Body of pancreas (tissue), 4 donors: ENCODE data around the gene KIAA1328. TPM values are rescaled to one million over a fixed set of nuclear protein-coding genes. Genes with fewer than 3 reads are reported as not detected.

Experiments
- ATAC-seq: fragments of 150-250 bp; one replicate; pipeline ENCODE4 v1.9.1; 2016
- DNase-seq, 4 donors: peaks; one replicate each; pipeline ENCODE4 v3.0.0-alpha.2; 2019
- H3K27ac ChIP-seq, 4 donors: fragments of 200-600 bp; sonication (generic); 1 replicate in 3 of 4; 2 replicates in 1 of 4; pipeline versions ENCODE4 v1.5.1 to v1.6.1; 2016 to 2019; ENCODE audit warnings: mild to moderate bottlenecking in 1 of 4, mixed read lengths in 1 of 4, moderate library complexity in 1 of 4
- H3K27me3 ChIP-seq, 2 donors: fragments of 200-600 bp; sonication (generic); one replicate each; pipeline ENCODE4 v1.6.0; 2016; ENCODE audit warnings: mild to moderate bottlenecking in 1 of 2
- H3K36me3 ChIP-seq, 2 donors: fragments of 200-600 bp; sonication (generic); replicated peaks in 1 of 2; 2 replicates each; pipeline ENCODE4 v1.5.1; 2016; ENCODE audit warnings: low read depth in 2 of 2; ENCODE audit not compliant: insufficient read depth in 1 of 2
- H3K4me1 ChIP-seq: fragments of 200-600 bp; sonication (generic); one replicate; pipeline ENCODE4 v1.6.0; 2016
- H3K4me3 ChIP-seq, 2 donors: fragments of 200-600 bp; sonication (generic); 1 replicate in 1 of 2; 2 replicates in 1 of 2; pipeline ENCODE4 v1.5.1; 2016 to 2019
- H3K9me3 ChIP-seq, 3 donors: fragments of 200-600 bp; sonication (generic); 1 replicate in 2 of 3; 2 replicates in 1 of 3; pipeline ENCODE4 v1.5.1; 2016
- POLR2A ChIP-seq, 3 donors: fragments of 450-650 bp; IDR thresholded peaks; one replicate each; pipeline ENCODE4 v1.6.1; 2016; ENCODE audit warnings: antibody characterized with exemption in 3 of 3, mild to moderate bottlenecking in 2 of 3
- WGBS, 2 donors: methylation state at CpG; one replicate each; pipeline ENCODE4 v1.1.5; 2017; 5-methylcytosine and 5-hydroxymethylcytosine counted together
- intact Hi-C: fragments of 100-400 bp; cut with DNase I; formaldehyde crosslinking; loops from one replicate; pipeline ENCODE4 v1.15.1; 2023
- total RNA-seq, 2 donors: library from RNA; depleted of rRNA; stranded (reverse); fragments of >200 nt; gene quantifications; one replicate each; pipeline ENCODE4 v1.1.0, GENCODE V29; 2016
- TF ChIP-seq, protein P1 (sequence below), 7 experiments: fragments of 450-650 bp in 4 of 7; fragments of 200-600 bp in 3 of 7; sonication (generic) in 3 of 7; IDR thresholded peaks; one replicate each; pipeline ENCODE4 v1.5.1; 2016 to 2019; ENCODE audit warnings: antibody characterized with exemption in 7 of 7

Gene KIAA1328
- total RNA-seq, 2 donors from 2014 or later, result 10.9 to 21.8 TPM

DNA sequence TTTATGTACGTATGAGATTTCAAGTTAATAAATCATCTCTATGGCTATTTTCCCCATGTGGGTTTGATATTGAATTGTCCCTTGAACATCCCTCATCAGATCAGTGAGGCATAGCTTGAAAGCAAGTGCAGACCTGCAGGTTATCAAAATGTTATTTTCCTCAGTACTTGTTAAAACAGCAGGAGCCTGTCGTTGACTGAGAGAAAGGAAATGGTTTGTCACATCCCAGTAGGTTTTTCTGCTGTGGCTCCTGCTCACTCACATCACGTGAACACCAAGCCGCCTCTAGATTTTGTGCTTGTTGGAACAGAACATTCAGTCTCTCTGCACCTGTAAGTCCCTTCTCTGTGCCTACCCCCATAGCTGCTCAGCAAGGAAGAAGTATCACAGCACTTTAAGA lies 396.4 kb downstream of the KIAA1328 start:
- no peaks in the 10 kb centered on the region for H3K27me3 ChIP-seq
- 80 to 83% methylated on average over 4 of the region's 4 CpGs for whole genome bisulfite sequencing, 2 donors
- H3K27ac ChIP-seq, result no peak overlapping the region
- H3K4me1 ChIP-seq, result no peaks in the 10 kb centered on the region
- no peak overlapping the region for H3K4me3 ChIP-seq
- ATAC-seq (no peak), DNase-seq (no peak)
- H3K36me3 ChIP-seq, result no peaks in the 10 kb centered on the region
- intact Hi-C loops, result no loop called here
- H3K9me3 ChIP-seq, result no peaks in the 10 kb centered on the region
- no peak for TF ChIP-seq POLR2A (IDR thresholded peaks at IDR 0.05)
- TF ChIP-seq, protein P1, sequence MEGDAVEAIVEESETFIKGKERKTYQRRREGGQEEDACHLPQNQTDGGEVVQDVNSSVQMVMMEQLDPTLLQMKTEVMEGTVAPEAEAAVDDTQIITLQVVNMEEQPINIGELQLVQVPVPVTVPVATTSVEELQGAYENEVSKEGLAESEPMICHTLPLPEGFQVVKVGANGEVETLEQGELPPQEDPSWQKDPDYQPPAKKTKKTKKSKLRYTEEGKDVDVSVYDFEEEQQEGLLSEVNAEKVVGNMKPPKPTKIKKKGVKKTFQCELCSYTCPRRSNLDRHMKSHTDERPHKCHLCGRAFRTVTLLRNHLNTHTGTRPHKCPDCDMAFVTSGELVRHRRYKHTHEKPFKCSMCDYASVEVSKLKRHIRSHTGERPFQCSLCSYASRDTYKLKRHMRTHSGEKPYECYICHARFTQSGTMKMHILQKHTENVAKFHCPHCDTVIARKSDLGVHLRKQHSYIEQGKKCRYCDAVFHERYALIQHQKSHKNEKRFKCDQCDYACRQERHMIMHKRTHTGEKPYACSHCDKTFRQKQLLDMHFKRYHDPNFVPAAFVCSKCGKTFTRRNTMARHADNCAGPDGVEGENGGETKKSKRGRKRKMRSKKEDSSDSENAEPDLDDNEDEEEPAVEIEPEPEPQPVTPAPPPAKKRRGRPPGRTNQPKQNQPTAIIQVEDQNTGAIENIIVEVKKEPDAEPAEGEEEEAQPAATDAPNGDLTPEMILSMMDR (IDR thresholded peaks at IDR 0.05), result no peak

DNA sequence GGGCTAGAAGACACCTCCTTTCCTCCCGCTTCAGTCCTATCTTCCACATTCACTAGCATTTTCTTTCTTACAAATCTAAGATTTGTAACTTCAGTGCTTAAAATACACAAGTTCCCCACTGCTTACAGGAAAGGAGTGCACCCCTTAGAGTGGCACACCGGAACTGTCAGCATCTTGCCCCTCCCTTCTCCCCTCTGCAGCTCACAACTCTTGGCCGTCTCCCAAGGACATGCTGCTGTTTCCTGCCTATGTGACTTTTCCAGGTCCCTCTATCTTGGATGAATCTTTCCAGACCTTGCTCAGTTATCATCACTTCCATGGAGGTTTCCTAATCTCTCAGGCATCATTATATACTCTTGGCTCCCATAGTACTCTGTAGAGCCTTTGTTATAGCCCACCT lies 401.8 kb downstream of the KIAA1328 start:
- Histone ChIP-seq H3K27me3 (no peaks in the 10 kb centered on the region), H3K4me1 (no peaks in the 10 kb centered on the region), H3K9me3 (no peaks in the 10 kb centered on the region), H3K27ac (no peak overlapping the region), H3K4me3 (no peak overlapping the region), H3K36me3 (no peaks in the 10 kb centered on the region)
- no peak for ATAC-seq
- intact Hi-C loops, result no loop called here
- DNase-seq, result no peak
- WGBS, 2 donors, result 61 to 74% methylated on average over 3 of the region's 3 CpGs
- TF ChIP-seq POLR2A (IDR thresholded peaks at IDR 0.05), result no peak
- TF ChIP-seq, protein P1 (IDR thresholded peaks at IDR 0.05), result no peak

DNA sequence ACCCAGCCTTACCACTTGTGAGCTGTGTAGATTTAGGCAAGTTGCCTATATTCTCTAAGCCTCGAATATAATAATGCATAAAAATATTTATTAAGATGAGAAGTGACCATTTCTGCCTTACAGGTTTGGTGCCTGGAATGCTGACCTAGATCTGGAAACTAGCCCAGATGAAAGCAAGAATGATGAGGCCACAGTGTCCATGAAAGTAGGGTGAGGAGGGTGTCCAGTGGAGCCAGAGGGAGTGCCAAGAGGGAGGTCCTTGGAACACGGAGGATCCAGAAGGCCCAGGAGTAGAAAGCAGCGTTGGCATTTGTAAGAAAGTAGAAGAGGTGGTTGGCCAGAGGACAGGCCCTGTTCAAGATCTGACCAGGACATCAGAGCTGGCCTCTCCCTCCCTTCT lies 402.3 kb downstream of the KIAA1328 start:
- intact Hi-C loops, result no loop called here
- DNase-seq, result no peak

DNA sequence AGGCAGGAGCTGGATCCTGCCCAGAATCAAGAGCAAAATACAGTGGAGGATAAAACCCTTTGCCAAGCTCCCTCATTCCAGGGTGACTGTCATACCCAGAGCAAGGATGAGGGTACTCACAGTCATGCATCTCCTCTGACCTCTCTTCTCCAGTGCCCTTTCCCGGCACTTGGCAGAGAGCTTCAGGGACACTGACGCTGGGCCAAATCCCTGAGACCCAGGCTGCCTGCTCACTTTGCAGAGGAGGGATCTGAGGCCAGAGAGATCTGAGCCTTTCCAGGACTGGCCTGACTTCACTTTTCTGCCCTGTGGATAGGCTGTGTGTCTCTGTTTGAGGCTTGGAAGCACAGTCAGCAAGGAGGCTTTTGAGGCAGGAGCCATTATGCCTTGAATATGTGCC lies 406.7 kb downstream of the KIAA1328 start:
- 81 to 90% methylated on average over 2 of the region's 2 CpGs for WGBS, 2 donors

More for the DNA sequence above, 402.3 kb downstream of the KIAA1328 start:
- no peak for ATAC-seq
- no peaks in the 10 kb centered on the region for H3K27me3 ChIP-seq
- no peak overlapping the region for H3K4me3 ChIP-seq
- WGBS, 2 donors, result 49 to 58% methylated on average over 3 of the region's 3 CpGs
- H3K4me1 ChIP-seq, result no peaks in the 10 kb centered on the region
- TF ChIP-seq, protein P1 (IDR thresholded peaks at IDR 0.05), result no peak
- no peak for TF ChIP-seq POLR2A (IDR thresholded peaks at IDR 0.05)
- H3K9me3 ChIP-seq, result no peaks in the 10 kb centered on the region
- H3K36me3 ChIP-seq, result no peaks in the 10 kb centered on the region
- H3K27ac ChIP-seq, result no peak overlapping the region

More for the DNA sequence above, 406.7 kb downstream of the KIAA1328 start:
- Histone ChIP-seq H3K36me3 (no peaks in the 10 kb centered on the region), H3K27ac (no peak overlapping the region), H3K27me3 (no peaks in the 10 kb centered on the region), H3K4me3 (no peak overlapping the region), H3K4me1 (no peaks in the 10 kb centered on the region), H3K9me3 (no peaks in the 10 kb centered on the region)
- TF ChIP-seq, protein P1 (IDR thresholded peaks at IDR 0.05), result no peak
- no peak for TF ChIP-seq POLR2A (IDR thresholded peaks at IDR 0.05)
- ATAC-seq (no peak), DNase-seq (no peak)
- intact Hi-C loops, result no loop called here
